Stomach smooth muscle (tissue), 2 donors: ENCODE data around the gene ADGRB2.
A peak's percentile ranks its signal among the peaks of the same experiment; 100 is the strongest.

ENCODE experiments used
- H3K27ac ChIP-seq: one replicate; pipeline ENCODE4 v1.7.0; 2013; ENCODE audit warnings: mild to moderate bottlenecking, low read length, inconsistent platforms
- H3K27me3 ChIP-seq, 2 donors: one replicate each; pipeline ENCODE4 v1.7.0; 2013; ENCODE audit warnings: low read length in 2 of 2; ENCODE audit not compliant: insufficient read depth in 2 of 2, control insufficient read depth in 1 of 2
- H3K36me3 ChIP-seq, 2 donors: one replicate each; pipeline ENCODE4 v1.7.0; 2013; ENCODE audit warnings: low read length in 2 of 2; ENCODE audit not compliant: control insufficient read depth in 2 of 2, insufficient read depth in 2 of 2
- H3K4me1 ChIP-seq: one replicate; pipeline ENCODE4 v1.7.0; 2013; ENCODE audit warnings: low read length; ENCODE audit not compliant: control insufficient read depth, insufficient read depth
- H3K4me3 ChIP-seq, 2 donors: one replicate each; pipeline ENCODE4 v1.7.0; 2013; ENCODE audit warnings: low read length in 2 of 2
- H3K9ac ChIP-seq, 2 donors: one replicate each; pipeline ENCODE4 v1.7.0; 2013; ENCODE audit warnings: low read length in 2 of 2, mild to moderate bottlenecking in 1 of 2
- H3K9me3 ChIP-seq, 2 donors: one replicate each; pipeline ENCODE4 v1.7.0; 2013; ENCODE audit warnings: low read length in 2 of 2; ENCODE audit not compliant: control insufficient read depth in 2 of 2
- donor health status: healthy.
- donor health status: Pancreatic carcinoma.

The ADGRB2 gene

DNA sequence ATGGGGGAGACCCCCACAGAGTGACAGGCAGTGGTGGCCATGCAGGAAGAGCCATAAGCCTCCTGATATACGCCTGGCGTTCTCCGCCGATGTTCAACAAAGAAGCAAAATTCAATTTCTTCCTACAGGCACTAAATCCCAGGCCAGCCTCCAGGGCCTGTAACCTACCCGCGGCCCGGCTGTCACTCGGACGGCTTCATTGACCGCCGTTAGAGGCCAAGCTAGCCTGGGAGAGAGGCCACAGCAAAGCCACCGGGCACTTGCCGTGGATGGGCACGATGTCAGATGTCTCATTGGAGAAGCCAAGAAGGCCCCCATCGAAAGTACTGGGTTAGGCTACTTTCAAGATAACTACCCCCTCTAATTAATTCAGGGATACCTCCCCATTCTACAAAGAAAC lies 9.7 kb downstream of the ADGRB2 start:
- Histone ChIP-seq H3K27ac (no peak overlapping the region), H3K9me3 (no peaks in the 10 kb centered on the region), H3K36me3 (no peaks in the 10 kb centered on the region), H3K27me3 (no peaks in the 10 kb centered on the region), H3K9ac (no peak overlapping the region), H3K4me3 (no peak overlapping the region), H3K4me1 (peaks cover 7% of the 10 kb centered on the region)

DNA sequence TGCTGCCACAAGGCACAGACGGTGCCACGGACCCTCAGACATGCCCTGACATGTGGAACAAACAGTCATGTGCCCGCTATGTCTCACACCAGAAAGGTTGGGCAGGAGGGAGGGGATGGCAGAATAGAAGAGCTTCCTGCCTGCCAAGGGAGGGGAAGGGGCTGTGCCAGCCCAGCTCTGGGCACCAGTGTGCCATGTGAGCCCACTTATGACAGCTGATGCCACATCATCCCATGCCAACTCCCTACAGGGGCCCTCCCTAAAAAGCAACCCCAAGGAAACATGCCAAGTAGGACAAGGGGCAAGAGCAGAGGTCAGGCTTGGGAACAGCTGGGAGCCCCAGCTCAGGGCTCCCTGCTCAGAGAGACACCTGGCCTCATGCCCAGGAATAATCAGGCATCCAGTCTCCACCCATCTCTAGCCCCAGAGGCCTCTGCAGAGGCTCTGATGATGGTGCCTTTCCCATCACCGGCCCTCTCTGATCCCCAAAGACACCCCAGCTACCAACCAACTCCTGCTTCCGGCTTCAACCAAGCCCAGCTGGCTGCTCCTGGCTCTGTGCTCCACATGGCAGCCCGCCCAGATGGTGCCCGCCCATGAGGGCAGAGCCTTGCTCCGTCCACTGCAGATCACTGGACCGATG lies 10.3 kb downstream of the ADGRB2 start:
- no peak overlapping the region for H3K4me3 ChIP-seq
- H3K9ac ChIP-seq: no peak overlapping the region
- peaks cover 7% of the 10 kb centered on the region for H3K4me1 ChIP-seq

DNA sequence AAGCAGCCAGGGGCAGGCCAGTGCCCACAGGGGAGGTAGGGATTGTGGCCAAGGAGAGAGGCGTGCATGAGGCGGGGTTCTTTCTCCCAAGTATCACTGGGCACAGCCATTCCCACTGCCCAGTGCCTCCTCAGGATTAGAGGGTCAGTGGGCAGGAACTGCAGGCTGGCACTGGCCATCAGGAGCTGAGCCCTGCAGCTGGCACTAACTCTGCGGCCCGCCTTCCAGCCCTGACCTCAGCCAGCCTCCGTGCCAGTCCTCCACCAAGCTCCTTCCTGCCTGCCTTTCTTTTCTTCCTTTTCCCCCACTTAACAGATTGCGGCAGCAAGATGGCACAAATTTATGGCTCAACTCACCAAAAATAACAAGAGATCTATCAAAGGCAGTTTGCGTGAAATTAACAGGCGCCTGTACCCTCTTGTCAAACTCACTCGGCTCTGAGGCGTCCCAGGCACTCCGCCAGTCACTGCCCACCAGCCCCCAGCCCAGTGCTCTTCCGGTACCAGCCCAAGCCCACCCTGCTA lies 11.1 kb downstream of the ADGRB2 start:
- no peak overlapping the region for H3K4me3 ChIP-seq
- peak overlapping the region; percentile 6 for H3K27ac ChIP-seq
- no peaks in the 10 kb centered on the region for H3K9me3 ChIP-seq
- no peaks in the 10 kb centered on the region for H3K36me3 ChIP-seq
- H3K27me3 ChIP-seq: no peaks in the 10 kb centered on the region
- peaks cover 7% of the 10 kb centered on the region for H3K4me1 ChIP-seq
- no peak overlapping the region for H3K9ac ChIP-seq

More for the DNA sequence above, 10.3 kb downstream of the ADGRB2 start:
- no peaks in the 10 kb centered on the region for H3K9me3 ChIP-seq
- no peak overlapping the region for H3K27ac ChIP-seq
- no peaks in the 10 kb centered on the region for H3K36me3 ChIP-seq
- no peaks in the 10 kb centered on the region for H3K27me3 ChIP-seq

DNA sequence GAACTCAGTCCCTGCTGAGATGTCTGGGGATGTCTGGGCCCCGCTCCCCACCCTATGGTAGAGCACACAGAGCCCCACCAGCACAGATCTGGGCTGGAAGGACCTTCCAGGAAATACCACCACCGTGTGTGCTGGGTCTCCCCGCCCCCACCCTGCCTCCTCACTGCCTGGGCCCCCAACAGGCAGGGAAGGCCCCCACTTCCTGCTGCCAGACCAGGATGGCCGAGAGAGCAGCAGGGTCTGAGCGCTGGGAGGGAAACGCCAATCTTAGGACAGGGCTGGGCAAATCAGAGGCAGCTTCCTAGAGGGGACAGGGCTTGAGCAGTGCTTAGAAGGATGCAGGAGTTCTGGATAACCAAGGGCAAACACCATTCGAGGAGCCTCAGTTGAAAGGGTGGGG lies 11.9 kb downstream of the ADGRB2 start:
- H3K27me3 ChIP-seq: no peaks in the 10 kb centered on the region
- no peak overlapping the region for H3K9ac ChIP-seq
- H3K4me3 ChIP-seq: no peak overlapping the region
- no peak overlapping the region for H3K27ac ChIP-seq
- peaks cover 7% of the 10 kb centered on the region for H3K4me1 ChIP-seq
- no peaks in the 10 kb centered on the region for H3K36me3 ChIP-seq
- no peaks in the 10 kb centered on the region for H3K9me3 ChIP-seq

DNA sequence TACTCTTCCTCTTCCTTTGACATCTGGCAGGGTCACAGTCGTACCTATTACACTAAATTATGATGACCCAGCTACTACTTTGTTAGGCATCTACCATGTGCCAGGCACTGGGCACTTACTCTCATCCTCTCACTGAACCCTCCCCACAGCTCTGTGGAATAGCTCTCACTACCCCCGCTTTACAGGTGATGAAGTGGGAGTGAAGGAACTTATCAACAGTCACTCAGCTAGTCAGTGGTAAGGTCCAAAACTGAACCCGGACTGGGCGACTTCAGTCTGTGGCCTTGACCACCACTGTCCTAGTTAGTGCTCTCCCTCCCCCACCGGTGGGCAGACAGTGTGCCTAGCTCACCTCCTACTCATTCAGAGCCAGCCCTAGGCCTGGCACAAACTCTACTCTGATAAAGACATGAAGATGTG lies 12.3 kb downstream of the ADGRB2 start:
- Histone ChIP-seq H3K27ac (no peak overlapping the region), H3K4me1 (peaks cover 7% of the 10 kb centered on the region), H3K9ac (no peak overlapping the region), H3K27me3 (no peaks in the 10 kb centered on the region), H3K4me3 (no peak overlapping the region), H3K36me3 (no peaks in the 10 kb centered on the region), H3K9me3 (no peaks in the 10 kb centered on the region)

DNA sequence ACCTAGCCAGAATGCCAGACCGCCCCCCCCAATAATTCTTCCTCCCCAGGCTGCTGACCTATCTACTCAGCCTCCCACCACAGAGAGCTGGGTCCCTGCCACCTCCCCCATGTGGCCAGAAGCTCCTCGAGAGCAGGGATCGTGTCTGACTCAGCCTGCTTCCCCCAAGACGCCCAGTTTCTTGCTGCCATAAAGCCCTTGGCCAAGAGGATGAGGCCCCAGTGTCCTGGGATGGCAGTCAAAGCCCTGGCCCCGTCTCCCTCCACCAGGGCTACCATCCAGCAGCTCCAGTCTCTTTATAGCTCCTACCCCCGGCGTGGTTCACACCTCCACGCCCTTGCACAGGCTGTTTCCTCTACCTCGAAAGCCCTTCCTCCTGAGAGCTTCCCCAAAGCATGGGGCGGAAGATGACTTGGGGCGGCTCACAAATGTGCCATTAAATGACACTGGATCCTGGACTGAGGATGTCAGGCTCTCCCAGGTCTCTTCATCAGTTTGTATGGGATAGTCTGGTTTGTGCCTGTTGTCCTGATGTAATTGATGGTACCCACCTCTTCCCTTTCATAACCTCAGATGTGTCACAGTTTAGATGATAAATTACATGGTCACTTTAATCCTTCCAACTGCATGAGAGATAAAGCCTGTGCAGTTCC lies 13.2 kb downstream of the ADGRB2 start:
- Histone ChIP-seq H3K36me3 (no peaks in the 10 kb centered on the region), H3K27ac (no peak overlapping the region)

DNA sequence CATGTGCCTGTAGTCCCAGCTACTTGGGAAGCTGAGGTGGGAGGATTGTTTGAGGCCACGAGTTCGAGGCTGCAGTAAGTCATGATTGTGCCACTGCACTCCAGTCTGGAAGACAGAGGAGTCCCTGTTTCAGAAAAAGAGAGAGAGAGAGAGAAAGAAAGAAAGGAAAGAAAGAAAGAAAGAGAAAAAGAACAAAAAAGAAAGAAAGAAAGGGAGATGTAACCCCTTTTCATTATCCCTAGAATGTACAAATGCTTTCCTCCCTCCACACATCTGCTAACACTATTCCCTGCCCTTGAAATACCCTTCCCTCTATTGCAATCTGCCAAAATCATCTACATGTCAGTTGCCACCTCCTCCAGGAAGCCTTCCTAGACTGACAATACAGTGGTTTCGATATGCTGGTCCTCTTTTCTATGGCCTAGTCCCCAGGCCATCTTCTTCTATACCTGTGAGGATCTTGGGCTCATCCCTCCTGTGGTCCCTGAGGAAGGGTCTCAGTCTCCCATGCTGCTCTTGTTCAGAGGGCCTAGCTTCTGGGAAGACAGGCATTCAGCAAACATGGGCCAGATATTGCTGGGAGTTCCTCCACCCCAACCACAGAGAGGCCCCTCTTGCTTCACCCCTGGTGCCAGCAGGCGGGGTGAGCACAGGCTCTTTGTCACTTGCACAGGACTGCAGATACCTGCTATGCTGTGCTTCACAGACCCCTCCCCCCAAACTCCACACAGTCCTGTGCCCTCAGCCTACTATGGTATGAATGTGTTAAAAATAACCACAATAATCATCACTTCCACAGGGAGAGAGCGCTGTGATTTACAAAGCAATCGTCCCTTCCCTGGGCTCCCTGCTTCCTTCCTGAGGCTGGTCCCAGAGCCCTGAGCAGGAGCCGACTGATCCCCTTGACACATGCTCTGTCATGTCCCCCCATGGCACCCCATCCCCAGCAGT lies 14.1 kb downstream of the ADGRB2 start:
- Histone ChIP-seq H3K36me3 (no peaks in the 10 kb centered on the region), H3K27me3 (no peaks in the 10 kb centered on the region), H3K27ac (no peak overlapping the region), H3K9me3 (no peaks in the 10 kb centered on the region), H3K9ac (no peak overlapping the region), H3K4me1 (peaks cover 10% of the 10 kb centered on the region), H3K4me3 (no peak overlapping the region)

More for the DNA sequence above, 13.2 kb downstream of the ADGRB2 start:
- Histone ChIP-seq H3K4me3 (no peak overlapping the region), H3K9me3 (no peaks in the 10 kb centered on the region), H3K27me3 (no peaks in the 10 kb centered on the region), H3K9ac (no peak overlapping the region), H3K4me1 (peaks cover 7% of the 10 kb centered on the region)

DNA sequence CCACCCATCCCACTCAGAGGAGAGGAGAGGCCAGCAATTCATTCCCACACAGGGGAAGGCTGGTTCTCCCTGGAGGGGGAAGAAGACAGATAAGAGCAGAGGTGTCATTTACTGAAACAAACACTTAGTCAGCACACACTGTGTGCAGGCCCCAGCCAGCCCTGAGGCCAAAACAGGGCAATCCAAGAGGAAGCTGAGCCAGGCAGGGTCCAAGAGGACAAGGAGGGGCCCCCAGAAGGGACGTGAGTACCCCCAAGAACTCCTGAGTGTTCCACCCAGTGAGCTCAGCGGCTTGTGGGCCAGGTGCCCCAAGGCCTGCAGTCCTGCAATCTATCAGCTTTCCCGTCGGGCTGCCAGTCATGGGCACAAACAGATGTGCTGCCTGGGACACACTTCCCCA lies 15.8 kb downstream of the ADGRB2 start:
- Histone ChIP-seq H3K27me3 (no peaks in the 10 kb centered on the region), H3K9ac (no peak overlapping the region), H3K4me1 (peaks cover 4% of the 10 kb centered on the region), H3K36me3 (no peaks in the 10 kb centered on the region), H3K4me3 (no peak overlapping the region), H3K9me3 (no peaks in the 10 kb centered on the region), H3K27ac (no peak overlapping the region)

DNA sequence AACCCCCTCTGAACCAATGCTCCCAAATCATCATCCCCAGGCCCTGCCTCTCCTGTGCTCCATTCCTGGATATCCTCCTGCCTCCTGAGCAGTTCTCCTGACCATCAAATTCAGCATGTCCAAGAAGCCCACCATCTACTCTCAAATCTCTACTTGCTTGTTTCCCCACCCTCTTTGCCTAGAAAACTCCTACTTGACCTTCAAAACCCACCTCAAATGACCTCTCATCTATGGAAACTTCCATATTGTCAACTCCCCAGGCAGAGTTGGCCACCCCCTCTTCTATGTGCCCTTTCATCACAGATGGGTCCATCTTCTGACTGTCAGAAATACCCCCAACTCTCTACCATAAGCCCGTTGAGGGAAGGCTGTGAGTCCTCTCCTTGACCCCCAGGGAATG lies 16.8 kb downstream of the ADGRB2 start:
- Histone ChIP-seq H3K9ac (no peak overlapping the region), H3K9me3 (no peaks in the 10 kb centered on the region), H3K36me3 (no peaks in the 10 kb centered on the region), H3K4me3 (no peak overlapping the region), H3K27ac (no peak overlapping the region), H3K27me3 (no peaks in the 10 kb centered on the region), H3K4me1 (peaks cover 3% of the 10 kb centered on the region)

DNA sequence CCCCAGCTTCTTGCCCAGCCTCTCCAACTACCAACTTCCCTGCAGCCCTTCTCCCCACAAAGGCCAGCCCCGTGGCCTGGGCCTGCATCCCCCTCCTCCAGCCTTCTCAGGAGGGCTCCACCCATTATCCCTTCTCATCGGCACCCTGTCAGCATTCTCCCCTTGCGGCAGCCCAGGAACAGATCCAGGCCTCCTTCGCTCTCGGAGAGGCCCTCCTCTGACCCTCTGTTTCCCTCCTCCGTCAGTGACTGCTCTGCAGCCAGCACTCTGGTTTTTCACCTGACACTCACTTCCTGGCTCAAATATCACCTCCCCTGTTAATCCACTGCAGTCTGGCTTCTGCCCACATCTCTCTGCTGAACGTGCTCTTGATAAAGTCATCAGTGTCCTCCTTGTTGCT lies 17.5 kb downstream of the ADGRB2 start:
- no peak overlapping the region for H3K27ac ChIP-seq
- H3K9me3 ChIP-seq: no peaks in the 10 kb centered on the region
- no peak overlapping the region for H3K9ac ChIP-seq
- H3K4me3 ChIP-seq: no peak overlapping the region
- no peaks in the 10 kb centered on the region for H3K36me3 ChIP-seq
- H3K4me1 ChIP-seq: peaks cover 3% of the 10 kb centered on the region
- H3K27me3 ChIP-seq: no peaks in the 10 kb centered on the region
